Hepatocyte (in vitro differentiated cells): ENCODE measurements around the gene BCAR1. TPM values are rescaled to one million over a fixed set of nuclear protein-coding genes. Genes with fewer than 3 reads are reported as not detected.

Experiments used
- DNase-seq: peaks from one replicate; pipeline ENCODE4 v3.0.0-alpha.2; 2016; ENCODE audit warnings: low spot score
- H2AFZ ChIP-seq: fragments of 200-600 bp; sonication (generic); 2 replicates; pipeline ENCODE4 v1.6.0; 2016; ENCODE audit warnings: antibody characterized with exemption, mild to moderate bottlenecking
- H3K27ac ChIP-seq: fragments of 200-600 bp; sonication (generic); 2 replicates; pipeline ENCODE4 v1.5.1; 2016; ENCODE audit warnings: mild to moderate bottlenecking
- H3K27me3 ChIP-seq: fragments of 200-600 bp; sonication (generic); 2 replicates; pipeline ENCODE4 v1.6.1; 2016
- H3K36me3 ChIP-seq: fragments of 200-600 bp; sonication (generic); replicated peaks from 2 replicates; pipeline ENCODE4 v1.5.1; 2016; ENCODE audit warnings: low read depth; ENCODE audit not compliant: insufficient read depth
- H3K4me1 ChIP-seq: fragments of 200-600 bp; sonication (generic); 2 replicates; pipeline ENCODE4 v1.5.1; 2016; ENCODE audit warnings: mild to moderate bottlenecking, moderate library complexity; ENCODE audit not compliant: insufficient read depth
- H3K4me2 ChIP-seq: fragments of 200-600 bp; sonication (generic); 2 replicates; pipeline ENCODE4 v1.6.0; 2016
- H3K4me3 ChIP-seq: fragments of 200-600 bp; sonication (generic); 2 replicates; pipeline ENCODE4 v1.5.1; 2016; ENCODE audit warnings: mild to moderate bottlenecking
- H3K79me2 ChIP-seq: fragments of 200-600 bp; sonication (generic); 2 replicates; pipeline ENCODE4 v1.6.0; 2017; ENCODE audit warnings: mild to moderate bottlenecking
- H3K9me2 ChIP-seq: fragments of 200-600 bp; sonication (generic); replicated peaks from 2 replicates; pipeline ENCODE4 v1.6.0; 2017; ENCODE audit warnings: mild to moderate bottlenecking; ENCODE audit not compliant: insufficient read depth
- H3K9me3 ChIP-seq: fragments of 200-600 bp; sonication (generic); 2 replicates; pipeline ENCODE4 v1.5.1; 2016; ENCODE audit warnings: low read depth, mild to moderate bottlenecking
- H4K20me1 ChIP-seq: fragments of 200-600 bp; sonication (generic); 2 replicates; pipeline ENCODE4 v1.6.0; 2016; ENCODE audit warnings: mild to moderate bottlenecking; ENCODE audit not compliant: insufficient read depth, poor library complexity, severe bottlenecking
- CTCF ChIP-seq: fragments of 200-600 bp; sonication (generic); IDR thresholded peaks from 2 replicates; pipeline ENCODE4 v1.5.1; 2016; ENCODE audit warnings: antibody characterized with exemption, mild to moderate bottlenecking; ENCODE audit not compliant: poor library complexity
- EZH2 ChIP-seq: fragments of 200-600 bp; sonication (generic); IDR thresholded peaks from 2 replicates; pipeline ENCODE4 v1.6.1; 2016; ENCODE audit warnings: antibody characterized with exemption, mild to moderate bottlenecking, borderline replicate concordance
- EZH2phosphoT487 ChIP-seq: fragments of 200-600 bp; sonication (generic); IDR thresholded peaks from one replicate; pipeline ENCODE4 v1.6.1; 2018; ENCODE audit warnings: antibody characterized with exemption, mild to moderate bottlenecking, low read depth, moderate library complexity; ENCODE audit not compliant: unreplicated experiment, severe bottlenecking
- WGBS: methylation state at CpG from one replicate; pipeline ENCODE4 v1.1.6; 2016; ENCODE audit warnings: low lambda C conversion rate; ENCODE audit errors: missing lambda C conversion rate; 5-methylcytosine and 5-hydroxymethylcytosine counted together
- polyA plus RNA-seq: library from polyadenylated mRNA; unstranded; fragments of >200 nt; fragmentation: Nextera tagmentation; extraction: Ambion mirVana; gene quantifications from 2 replicates; pipeline ENCODE4 v1.2.1, GENCODE V29; 2016
- total RNA-seq: library from RNA; depleted of rRNA; stranded (reverse); fragments of >200 nt; gene quantifications from 2 replicates; pipeline ENCODE4 v1.2.3, GENCODE V29; 2014

Gene BCAR1
- total and polyA plus RNA-seq, 2 experiments from 2014 or later: 77.3 to 112 TPM

- Histone ChIP-seq H3K79me2 (peaks cover 94% of the 10 kb centered on the region), H2AFZ (no peak overlapping the region), H3K4me2 (peak overlapping the region; percentile 73), H3K9me2 (no peaks in the 10 kb centered on the region), H3K36me3 (no peaks in the 10 kb centered on the region), H3K4me3 (no peak overlapping the region), H3K4me1 (peaks cover 83% of the 10 kb centered on the region), H3K27me3 (no peaks in the 10 kb centered on the region), H3K9me3 (no peaks in the 10 kb centered on the region), H3K27ac (peak overlapping the region; percentile 96), H4K20me1 (peaks cover 85% of the 10 kb centered on the region)
- WGBS: 50% methylated on average over 5 of the region's 5 CpGs
- no peak for TF ChIP-seq EZH2phosphoT487
- TF ChIP-seq EZH2: no peak
- no peak for TF ChIP-seq CTCF
- peak; percentile 55 for DNase-seq
These were observed 3.0 kb upstream of the BCAR1 start for GRCh38 chr16:75254359-75254837.

GRCh38 chr16:75252946-75253911 lies 1.8 kb upstream of the BCAR1 start:
- Histone ChIP-seq H2AFZ (no peak overlapping the region), H3K4me2 (peak overlapping the region; percentile 73), H4K20me1 (peaks cover 85% of the 10 kb centered on the region), H3K79me2 (peaks cover 94% of the 10 kb centered on the region), H3K4me3 (no peak overlapping the region), H3K4me1 (peaks cover 85% of the 10 kb centered on the region), H3K36me3 (no peaks in the 10 kb centered on the region), H3K9me2 (no peaks in the 10 kb centered on the region), H3K9me3 (no peaks in the 10 kb centered on the region), H3K27me3 (no peaks in the 10 kb centered on the region), H3K27ac (peak overlapping the region; percentile 96)
- TF ChIP-seq EZH2phosphoT487 (no peak), EZH2 (no peak), CTCF (no peak)
- WGBS: 58% methylated on average over 15 of the region's 15 CpGs
- peak; percentile 58 for DNase-seq

GRCh38 chr16:75252049-75252864 lies 833 bp upstream of the BCAR1 start:
- H4K20me1 ChIP-seq: peaks cover 85% of the 10 kb centered on the region
- TF ChIP-seq CTCF (no peak), EZH2 (no peak), EZH2phosphoT487 (no peak)
- H3K27me3 ChIP-seq: no peaks in the 10 kb centered on the region
- WGBS: 60% methylated on average over 24 of the region's 24 CpGs
- H3K79me2 ChIP-seq: peaks cover 94% of the 10 kb centered on the region
- peak overlapping the region; percentile 73 for H3K4me2 ChIP-seq
- H3K36me3 ChIP-seq: no peaks in the 10 kb centered on the region
- H3K4me3 ChIP-seq: no peak overlapping the region
- no peaks in the 10 kb centered on the region for H3K9me3 ChIP-seq
- peaks cover 84% of the 10 kb centered on the region for H3K4me1 ChIP-seq
- peak overlapping the region; percentile 96 for H3K27ac ChIP-seq
- no peak overlapping the region for H2AFZ ChIP-seq
- DNase-seq: no peak
- H3K9me2 ChIP-seq: no peaks in the 10 kb centered on the region
